Measurements from ENCODE around the gene CMC1.

CMC1 gene

DNA sequence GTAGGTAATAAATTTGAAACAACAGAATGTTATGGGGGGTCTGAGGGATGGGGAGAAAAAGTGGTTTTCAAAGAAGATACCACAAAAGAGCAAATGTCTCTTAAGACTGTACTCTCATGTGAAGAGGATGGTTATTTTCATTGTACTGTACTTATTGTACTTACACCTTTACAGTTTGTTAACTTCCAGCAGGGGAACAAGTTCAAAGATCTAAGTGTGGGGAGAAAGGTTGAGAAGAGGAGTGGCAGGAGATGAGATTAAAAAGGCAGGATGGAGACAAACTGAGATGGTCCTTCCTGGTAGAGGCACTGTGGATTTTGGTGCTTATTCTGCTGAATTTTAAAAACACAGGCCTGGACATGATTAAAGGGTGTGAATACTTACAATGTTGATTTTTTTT is 101.7 kb downstream of the CMC1 start:
- no peak overlapping the region for H3K9ac ChIP-seq (ENCODE audit: low read depth, low read length)

DNA sequence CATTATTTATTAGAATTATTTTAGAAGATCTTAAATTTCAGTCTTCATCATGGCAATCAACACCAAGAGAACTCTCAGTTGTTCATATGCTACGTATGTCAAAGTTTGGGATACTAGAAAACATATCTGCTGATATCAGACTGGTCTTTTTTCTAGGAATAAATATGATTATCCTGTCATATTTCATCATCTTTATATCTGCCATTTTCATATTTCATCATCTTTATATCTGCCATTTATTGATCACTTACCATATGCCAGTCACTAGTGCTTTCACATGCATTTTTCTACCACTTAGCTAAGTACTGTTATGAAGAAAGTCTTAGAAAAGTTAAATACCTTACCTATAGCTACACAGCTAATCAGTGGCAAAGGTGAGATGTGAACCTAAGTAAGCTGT is 104.3 kb downstream of the CMC1 start:
- H3K9ac ChIP-seq (ENCODE audit: low read depth, low read length), result no peak overlapping the region
- no peaks in the 10 kb centered on the region for H3K27me3 ChIP-seq (ENCODE audit: control insufficient read depth, insufficient read depth, low read length)
- no peak overlapping the region for H3K4me3 ChIP-seq (ENCODE audit: low read length)
- H3K9me3 ChIP-seq (replicated peaks; ENCODE audit: low read length), result no peaks in the 10 kb centered on the region
- H3K4me1 ChIP-seq (ENCODE audit: control insufficient read depth, insufficient read depth, low read length), result peaks cover 19% of the 10 kb centered on the region
- no peaks in the 10 kb centered on the region for H3K36me3 ChIP-seq (ENCODE audit: insufficient read depth, low read length)
- peak overlapping the region; percentile 87 for H3K4me2 ChIP-seq (ENCODE audit: low read length)

More for the DNA sequence above, 101.7 kb downstream of the CMC1 start:
- Histone ChIP-seq H3K4me3 (ENCODE audit: low read length) (no peak overlapping the region), H3K27me3 (ENCODE audit: control insufficient read depth, insufficient read depth, low read length) (no peaks in the 10 kb centered on the region), H3K9me3 (replicated peaks; ENCODE audit: low read length) (no peaks in the 10 kb centered on the region), H3K4me2 (ENCODE audit: low read length) (no peak overlapping the region), H3K4me1 (ENCODE audit: control insufficient read depth, insufficient read depth, low read length) (peaks cover 19% of the 10 kb centered on the region), H3K36me3 (ENCODE audit: insufficient read depth, low read length) (peaks cover 14% of the 10 kb centered on the region)

DNA sequence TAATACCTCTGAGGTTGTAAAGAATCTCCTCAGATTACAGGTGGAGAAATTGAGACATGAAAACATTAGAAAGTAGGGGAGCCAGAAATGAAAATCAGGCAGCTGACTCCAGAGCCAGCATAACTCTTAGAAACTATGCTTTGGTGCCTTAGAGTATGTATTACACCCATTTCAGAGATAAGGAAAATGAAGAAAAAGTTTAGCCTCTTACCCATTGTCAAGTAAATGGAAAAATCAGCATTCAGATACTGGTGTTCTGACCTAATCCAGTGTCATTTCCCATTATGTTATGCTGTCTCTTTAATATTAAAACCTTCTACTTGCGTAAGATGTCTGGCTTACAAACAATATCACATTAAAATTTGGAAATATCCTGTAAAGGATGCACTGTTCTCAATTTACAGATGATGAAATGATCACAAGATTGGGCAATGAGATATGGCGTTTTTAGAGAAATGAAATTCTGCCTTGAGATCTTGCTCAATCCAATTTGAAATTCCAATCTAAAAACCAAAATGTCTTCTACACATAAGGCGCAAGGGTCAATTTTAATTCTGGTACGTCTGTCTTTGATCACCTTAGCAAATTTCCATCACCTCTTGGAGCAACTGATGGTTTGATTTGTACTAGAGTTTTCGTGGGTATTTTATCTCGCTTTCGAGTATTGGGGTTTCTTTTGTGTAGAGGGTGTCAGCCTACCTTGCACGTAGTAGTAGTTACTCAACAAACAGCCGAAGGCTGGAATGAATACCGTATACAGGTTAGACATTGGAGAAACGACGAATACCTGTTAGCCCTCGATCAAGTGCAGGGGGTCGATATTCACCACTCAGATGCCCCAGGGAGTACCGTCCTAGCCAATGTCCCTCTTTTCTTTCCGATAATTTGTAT is 106.2 kb downstream of the CMC1 start:
- H3K36me3 ChIP-seq (ENCODE audit: insufficient read depth, low read length), result peaks cover 5% of the 10 kb centered on the region
- peak overlapping the region; percentile 87 for H3K4me2 ChIP-seq (ENCODE audit: low read length)
- peak overlapping the region; percentile 98 for H3K9ac ChIP-seq (ENCODE audit: low read depth, low read length)
- no peaks in the 10 kb centered on the region for H3K27me3 ChIP-seq (ENCODE audit: control insufficient read depth, insufficient read depth, low read length)
- no peaks in the 10 kb centered on the region for H3K9me3 ChIP-seq (replicated peaks; ENCODE audit: low read length)
- H3K4me1 ChIP-seq (ENCODE audit: control insufficient read depth, insufficient read depth, low read length), result peaks cover 19% of the 10 kb centered on the region
- H3K4me3 ChIP-seq (ENCODE audit: low read length), result peak overlapping the region; percentile 87

DNA sequence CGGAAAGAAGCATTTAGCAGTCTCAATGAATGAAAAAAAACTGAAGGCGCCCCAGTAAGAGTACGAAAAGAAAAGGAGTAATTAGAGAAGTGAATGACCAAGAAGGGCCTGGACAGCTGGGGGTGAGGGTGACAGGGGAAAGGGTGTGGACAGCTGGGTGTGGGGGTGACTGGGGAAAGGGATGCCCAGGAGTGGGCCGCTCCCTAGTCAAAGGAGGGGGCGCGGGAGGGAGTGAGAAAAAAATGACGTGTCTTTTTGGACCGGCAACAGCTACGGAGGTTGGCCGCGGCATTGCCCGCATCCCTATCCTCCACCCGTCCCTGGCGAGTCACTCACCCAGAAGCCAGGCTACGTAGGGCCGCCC is 106.8 kb downstream of the CMC1 start:
- H3K36me3 ChIP-seq (ENCODE audit: insufficient read depth, low read length), result peaks cover 5% of the 10 kb centered on the region
- peaks cover 19% of the 10 kb centered on the region for H3K4me1 ChIP-seq (ENCODE audit: control insufficient read depth, insufficient read depth, low read length)
- peak overlapping the region; percentile 87 for H3K4me2 ChIP-seq (ENCODE audit: low read length)
- no peaks in the 10 kb centered on the region for H3K27me3 ChIP-seq (ENCODE audit: control insufficient read depth, insufficient read depth, low read length)
- H3K9me3 ChIP-seq (replicated peaks; ENCODE audit: low read length), result no peaks in the 10 kb centered on the region
- peak overlapping the region; percentile 98 for H3K9ac ChIP-seq (ENCODE audit: low read depth, low read length)
- H3K4me3 ChIP-seq (ENCODE audit: low read length), result peak overlapping the region; percentile 87

DNA sequence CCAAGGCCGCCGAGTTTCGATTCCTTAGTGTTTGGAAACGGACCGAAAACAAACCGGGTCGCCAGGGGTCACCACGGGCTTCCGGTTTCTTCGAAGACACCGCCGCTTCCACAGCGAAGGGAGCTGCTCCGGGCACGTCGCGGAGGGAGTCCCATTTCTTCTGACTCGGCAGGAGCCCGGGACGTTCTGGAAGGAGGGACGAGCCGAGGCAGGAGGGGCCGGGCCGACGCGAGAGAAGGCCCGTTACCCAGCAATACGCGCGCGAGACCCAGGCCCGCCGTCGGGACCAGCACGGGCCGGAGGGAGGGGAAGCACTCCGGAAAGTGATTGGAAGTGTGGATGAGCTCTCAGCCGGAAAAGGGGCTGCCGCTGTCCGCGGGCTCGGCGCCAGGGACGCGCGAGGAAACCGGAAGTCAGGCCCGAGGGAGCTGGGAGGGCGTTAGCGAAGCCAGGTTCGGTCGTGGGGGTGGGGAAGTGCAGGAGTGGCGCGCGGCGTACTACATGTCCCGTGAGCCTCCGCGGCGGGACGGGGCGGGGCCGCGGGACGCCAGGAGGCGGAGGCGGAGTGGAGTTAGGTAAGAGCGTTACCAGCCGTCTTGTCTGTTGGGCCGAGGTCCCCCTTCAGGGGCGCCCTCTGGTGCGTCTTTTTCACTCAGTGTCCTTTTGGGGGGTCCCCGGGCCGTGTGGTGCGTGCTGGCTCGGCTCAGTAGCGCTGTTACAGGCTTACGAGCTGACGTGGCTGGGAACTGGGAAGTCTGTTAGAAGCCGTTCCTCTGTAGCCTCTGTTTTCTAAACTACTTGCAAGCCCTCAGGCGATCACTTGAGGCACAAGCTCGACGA is 107.4 kb downstream of the CMC1 start, which contains the start of the genes AZI2 and ZCWPW2:
Gene AZI2, minus strand, starts transcription at position 196 of the 840 bp plus-strand sequence. CDS start 8,207 bp downstream, outside the sequence.
Gene ZCWPW2, plus strand, starts transcription at position 93 of the 840 bp plus-strand sequence. CDS start 64,348 bp downstream, outside the sequence.
- Histone ChIP-seq H3K9ac (ENCODE audit: low read depth, low read length) (peak within 1 kb of the TSS; percentile 98), H3K4me3 (ENCODE audit: low read length) (peak within 1 kb of the TSS; percentile 87), H3K36me3 (ENCODE audit: insufficient read depth, low read length) (peaks cover 9% of the 10 kb centered on the region), H3K27me3 (ENCODE audit: control insufficient read depth, insufficient read depth, low read length) (no peaks in the 10 kb centered on the region), H3K4me1 (ENCODE audit: control insufficient read depth, insufficient read depth, low read length) (peaks cover 19% of the 10 kb centered on the region), H3K9me3 (replicated peaks; ENCODE audit: low read length) (no peaks in the 10 kb centered on the region), H3K4me2 (ENCODE audit: low read length) (peak within 1 kb of the TSS; percentile 87)

DNA sequence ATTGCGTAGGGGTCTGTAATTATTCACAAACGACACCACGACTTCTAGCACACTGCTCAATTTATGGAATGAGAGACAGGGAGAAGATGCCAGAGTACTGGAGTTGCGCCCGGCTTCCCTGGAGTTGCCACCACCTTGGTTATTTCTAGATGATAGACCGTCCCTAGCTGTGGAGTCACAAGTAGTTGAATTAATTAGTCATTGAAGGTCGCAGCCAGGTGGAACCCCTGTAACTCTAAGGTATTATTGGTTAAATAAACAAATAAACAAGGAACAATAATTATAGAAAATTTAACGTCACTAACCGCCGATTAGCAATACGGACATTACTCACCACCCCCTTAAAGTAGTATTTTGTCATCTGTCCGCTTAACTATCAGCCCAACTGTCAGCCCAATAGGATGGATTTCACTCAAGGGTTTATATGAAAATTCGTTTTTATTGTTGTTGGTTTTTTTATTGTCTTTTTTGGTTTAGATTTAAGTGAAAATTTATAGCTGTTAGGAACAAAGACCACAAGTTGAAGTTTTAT is 108.1 kb downstream of the CMC1 start:
- peaks cover 9% of the 10 kb centered on the region for H3K36me3 ChIP-seq (ENCODE audit: insufficient read depth, low read length)
- no peaks in the 10 kb centered on the region for H3K27me3 ChIP-seq (ENCODE audit: control insufficient read depth, insufficient read depth, low read length)
- peak overlapping the region; percentile 87 for H3K4me3 ChIP-seq (ENCODE audit: low read length)
- H3K9ac ChIP-seq (ENCODE audit: low read depth, low read length), result peak overlapping the region; percentile 98
- peaks cover 19% of the 10 kb centered on the region for H3K4me1 ChIP-seq (ENCODE audit: control insufficient read depth, insufficient read depth, low read length)
- no peaks in the 10 kb centered on the region for H3K9me3 ChIP-seq (replicated peaks; ENCODE audit: low read length)
- peak overlapping the region; percentile 87 for H3K4me2 ChIP-seq (ENCODE audit: low read length)

All from skeletal muscle satellite cell (primary cell).